Activated CD4-positive, alpha-beta T cell treated with anti-CD3 and anti-CD28 coated beads for 36 hours (primary cell): ENCODE measurements around the gene FPR1. TPM values are rescaled to one million over a fixed set of nuclear protein-coding genes. Genes with fewer than 3 reads are reported as not detected.

Experiments
- total RNA-seq, 2 experiments: library from RNA; stranded (reverse); gene quantifications; one replicate each; pipeline ENCODE4 v1.2.3, GENCODE V29; 2021

Gene FPR1
- total RNA-seq, 2 experiments from 2014 or later = not detected

Other genes with a start within 250 kb of the FPR1 start
- gene SIGLEC6, start 220.2 kb downstream of the FPR1 start, total RNA-seq = not detected
- gene ZNF175, start 180.6 kb downstream of the FPR1 start, total RNA-seq = 1 to 10 TPM; 5.9 to 9.6 TPM
- not detected for gene SIGLEC5, start 121.5 kb downstream of the FPR1 start, total RNA-seq
- gene SIGLEC14, start 105.1 kb downstream of the FPR1 start, total RNA-seq = not detected
- gene SPACA6, start 58.5 kb downstream of the FPR1 start, total RNA-seq = 1 to 10 TPM; 8.3 to 9.1 TPM
- gene HAS1, start 27.9 kb downstream of the FPR1 start, total RNA-seq = not detected
- gene FPR2, start 9.3 kb upstream of the FPR1 start, total RNA-seq = not detected
- not detected for gene FPR3, start 43.3 kb upstream of the FPR1 start, total RNA-seq
- gene ZNF577, start 136.1 kb upstream of the FPR1 start, total RNA-seq = 1 to 10 TPM; 5.7 to 7.2 TPM
- gene ZNF649, start 153.1 kb upstream of the FPR1 start, total RNA-seq = 10 to 100 TPM in 1 of 2 experiments, 1 to 10 TPM in 1; 9.6 to 11.2 TPM
- gene ZNF613, start 175.6 kb upstream of the FPR1 start, total RNA-seq = 1 to 10 TPM; 4.2 to 6.3 TPM
- gene ZNF350, start 235.0 kb upstream of the FPR1 start, total RNA-seq = 1 to 10 TPM; 7.1 to 7.9 TPM